Measurements from ENCODE around the gene SMAD3.
A peak's percentile ranks its signal among the peaks of the same experiment; 100 is the strongest.

SMAD3 gene

DNA sequence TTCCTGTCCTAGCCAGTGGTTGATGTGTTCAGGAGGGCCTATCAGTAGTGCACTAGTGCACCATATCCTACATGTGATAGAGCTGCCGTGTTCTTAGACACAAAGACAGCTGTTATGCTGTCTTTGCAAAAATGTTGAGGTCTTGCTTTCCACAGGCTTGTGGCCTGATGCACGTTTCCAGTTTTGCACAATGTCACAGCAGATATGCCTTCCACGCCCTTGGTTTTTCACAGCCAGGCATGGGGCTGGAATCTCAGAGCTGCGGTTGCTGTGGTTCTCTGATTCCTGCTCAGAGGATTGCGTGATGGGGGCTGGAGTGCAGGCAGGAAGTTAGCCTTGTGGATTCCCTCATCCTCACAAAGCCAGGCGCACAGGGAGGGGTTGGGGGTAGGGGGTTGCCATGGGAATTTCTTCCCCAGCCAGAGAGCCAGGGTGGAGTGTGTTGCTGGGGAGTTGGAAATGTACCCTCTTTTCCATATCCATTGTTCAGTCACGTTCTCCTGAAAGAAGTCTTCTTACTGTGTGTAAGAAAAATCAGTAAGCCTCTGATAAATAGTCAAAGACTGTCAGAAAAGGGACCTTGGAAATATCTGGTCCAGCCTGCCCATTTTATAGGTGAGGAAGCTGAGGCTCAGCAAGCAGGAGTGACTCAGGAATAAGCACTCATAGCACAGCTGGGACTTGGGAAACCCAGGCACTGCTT, 79.4 kb downstream of the SMAD3 start:
- Histone ChIP-seq H3K9ac (ENCODE audit: low read depth, low read length) (peak overlapping the region; percentile 13; the same call in 1 of the 2 replicates), H3K27ac (ENCODE audit: low read depth, low read length) (peak overlapping the region; percentile 61), H3K9me3 (ENCODE audit: insufficient read depth, low read depth, low read length) (no peaks in the 10 kb centered on the region), H3K36me3 (ENCODE audit: insufficient read depth, low read length) (no peaks in the 10 kb centered on the region), H3K4me3 (ENCODE audit: low read length) (no peak overlapping the region), H3K27me3 (ENCODE audit: insufficient read depth, low read length) (no peaks in the 10 kb centered on the region; the same call in 1 of the 2 replicates), H3K4me1 (ENCODE audit: insufficient read depth, low read length) (peaks cover 77% of the 10 kb centered on the region)
- WGBS = 36% methylated on average over 6 of the region's 7 CpGs

GRCh38 chr15:67145312-67145610, 79.9 kb downstream of the SMAD3 start:
- Histone ChIP-seq H3K4me1 (ENCODE audit: insufficient read depth, low read length) (peaks cover 82% of the 10 kb centered on the region), H3K9ac (ENCODE audit: low read depth, low read length) (no peak overlapping the region), H3K36me3 (ENCODE audit: insufficient read depth, low read length) (no peaks in the 10 kb centered on the region), H3K27me3 (ENCODE audit: insufficient read depth, low read length) (no peaks in the 10 kb centered on the region; the same call in 1 of the 2 replicates), H3K4me3 (ENCODE audit: low read length) (no peak overlapping the region), H3K9me3 (ENCODE audit: insufficient read depth, low read depth, low read length) (no peaks in the 10 kb centered on the region), H3K27ac (ENCODE audit: low read depth, low read length) (peak overlapping the region; percentile 61)
- WGBS = 84% methylated on average over 3 of the region's 4 CpGs

DNA sequence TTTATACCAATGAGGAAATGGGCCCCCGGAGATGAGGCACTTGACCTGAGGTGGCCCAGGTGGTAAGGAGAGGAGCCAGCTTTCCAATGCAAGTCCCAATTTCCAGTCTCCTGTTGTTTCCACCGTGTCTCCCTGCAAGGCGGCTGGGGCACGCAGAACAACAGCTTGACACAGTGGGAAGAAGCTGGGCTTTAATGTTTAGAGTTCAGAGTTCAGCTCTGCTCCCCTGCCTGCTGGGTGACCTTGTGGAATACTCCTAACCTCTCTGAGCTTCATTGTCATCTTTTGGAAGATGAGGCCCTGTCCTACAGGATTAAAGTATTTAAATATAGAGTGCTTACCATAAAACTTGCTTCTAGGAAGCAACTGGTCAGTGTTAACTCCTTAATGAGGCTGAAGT, 80.3 kb downstream of the SMAD3 start:
- WGBS = 48% methylated on average over 4 of the region's 4 CpGs
- H3K9me3 ChIP-seq (ENCODE audit: insufficient read depth, low read depth, low read length) = no peaks in the 10 kb centered on the region
- peak overlapping the region; percentile 0; the same call in 1 of the 2 replicates for H3K27ac ChIP-seq (ENCODE audit: low read depth, low read length)
- H3K4me1 ChIP-seq (ENCODE audit: insufficient read depth, low read length) = peaks cover 85% of the 10 kb centered on the region
- H3K27me3 ChIP-seq (ENCODE audit: insufficient read depth, low read length) = no peaks in the 10 kb centered on the region; the same call in 1 of the 2 replicates
- no peak overlapping the region for H3K9ac ChIP-seq (ENCODE audit: low read depth, low read length)
- no peak overlapping the region for H3K4me3 ChIP-seq (ENCODE audit: low read length)
- H3K36me3 ChIP-seq (ENCODE audit: insufficient read depth, low read length) = no peaks in the 10 kb centered on the region

- Histone ChIP-seq H3K9me3 (ENCODE audit: insufficient read depth, low read depth, low read length) (no peaks in the 10 kb centered on the region), H3K27ac (ENCODE audit: low read depth, low read length) (peak overlapping the region; percentile 29), H3K36me3 (ENCODE audit: insufficient read depth, low read length) (no peaks in the 10 kb centered on the region), H3K27me3 (ENCODE audit: insufficient read depth, low read length) (no peaks in the 10 kb centered on the region; the same call in 1 of the 2 replicates), H3K4me3 (ENCODE audit: low read length) (no peak overlapping the region), H3K4me1 (ENCODE audit: insufficient read depth, low read length) (peaks cover 86% of the 10 kb centered on the region), H3K9ac (ENCODE audit: low read depth, low read length) (no peak overlapping the region)
- 54% methylated on average over 5 of the region's 6 CpGs for WGBS
These were observed 80.8 kb downstream of the SMAD3 start for GRCh38 chr15:67146234-67146633.

- H3K9ac ChIP-seq (ENCODE audit: low read depth, low read length) = no peak overlapping the region
- no peaks in the 10 kb centered on the region for H3K36me3 ChIP-seq (ENCODE audit: insufficient read depth, low read length)
- H3K27ac ChIP-seq (ENCODE audit: low read depth, low read length) = peak overlapping the region; percentile 29
- peaks cover 83% of the 10 kb centered on the region for H3K4me1 ChIP-seq (ENCODE audit: insufficient read depth, low read length)
- no peaks in the 10 kb centered on the region; the same call in 1 of the 2 replicates for H3K27me3 ChIP-seq (ENCODE audit: insufficient read depth, low read length)
- H3K4me3 ChIP-seq (ENCODE audit: low read length) = no peak overlapping the region
- H3K9me3 ChIP-seq (ENCODE audit: insufficient read depth, low read depth, low read length) = no peaks in the 10 kb centered on the region
- 32% methylated on average over 9 of the region's 10 CpGs for WGBS
These were observed 81.5 kb downstream of the SMAD3 start for GRCh38 chr15:67146875-67147381.

DNA sequence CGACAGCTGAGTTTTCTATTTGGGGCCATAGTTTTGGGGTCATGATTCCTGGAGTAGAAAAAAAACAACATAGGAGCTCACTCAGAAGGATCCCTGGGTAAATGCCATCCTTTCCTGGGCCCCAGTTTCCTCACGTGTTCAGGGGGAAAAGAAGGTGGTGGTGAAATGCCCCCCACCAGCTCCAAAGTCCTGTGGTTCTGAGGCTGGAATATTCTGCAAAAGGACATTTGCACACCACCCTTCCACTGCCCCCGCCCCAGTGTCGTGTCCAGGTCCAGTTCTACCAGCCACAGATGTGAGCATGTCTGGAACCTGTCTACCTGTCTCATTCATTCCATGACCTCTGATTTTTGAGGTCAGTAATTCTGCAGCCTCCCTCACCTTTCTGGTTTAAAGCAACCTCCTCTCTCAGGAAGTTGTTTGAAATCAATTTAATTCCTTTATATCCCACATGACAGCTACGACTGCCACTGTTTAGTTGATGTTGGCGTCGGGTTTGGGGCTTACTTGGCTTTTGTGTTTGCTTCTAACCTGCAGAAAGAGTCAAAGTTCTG, 82.1 kb downstream of the SMAD3 start:
- no peaks in the 10 kb centered on the region; the same call in 1 of the 2 replicates for H3K27me3 ChIP-seq (ENCODE audit: insufficient read depth, low read length)
- no peak overlapping the region for H3K4me3 ChIP-seq (ENCODE audit: low read length)
- WGBS = 82% methylated on average over 7 of the region's 7 CpGs
- peak overlapping the region; percentile 29; the same call in 1 of the 2 replicates for H3K27ac ChIP-seq (ENCODE audit: low read depth, low read length)
- peaks cover 83% of the 10 kb centered on the region for H3K4me1 ChIP-seq (ENCODE audit: insufficient read depth, low read length)
- no peaks in the 10 kb centered on the region for H3K9me3 ChIP-seq (ENCODE audit: insufficient read depth, low read depth, low read length)
- no peaks in the 10 kb centered on the region for H3K36me3 ChIP-seq (ENCODE audit: insufficient read depth, low read length)
- no peak overlapping the region for H3K9ac ChIP-seq (ENCODE audit: low read depth, low read length)

DNA sequence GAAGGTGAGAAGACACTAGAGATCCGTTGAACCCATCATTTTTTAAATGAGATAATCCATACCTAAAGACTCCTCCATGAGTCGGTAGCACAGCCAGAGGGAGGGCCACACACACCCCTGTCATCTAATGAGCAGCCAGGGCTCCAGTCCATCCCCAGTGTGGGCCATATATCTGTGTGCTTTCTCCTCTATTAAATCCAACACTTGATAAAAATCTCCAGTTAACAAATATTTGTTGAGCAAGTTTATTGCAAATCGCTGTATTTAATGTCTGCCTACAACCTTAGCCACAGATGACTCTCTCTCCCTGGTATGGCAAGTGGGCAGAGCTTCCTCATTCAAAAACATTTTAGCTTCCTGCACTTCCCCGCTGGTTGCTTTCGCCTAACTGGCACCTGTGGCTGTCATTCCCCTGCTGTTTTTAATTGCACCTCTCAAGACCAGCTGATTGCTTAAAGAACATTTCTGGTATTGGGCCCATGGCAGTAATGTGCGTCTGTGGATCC, 82.8 kb downstream of the SMAD3 start:
- Histone ChIP-seq H3K4me3 (ENCODE audit: low read length) (no peak overlapping the region), H3K4me1 (ENCODE audit: insufficient read depth, low read length) (peaks cover 83% of the 10 kb centered on the region), H3K36me3 (ENCODE audit: insufficient read depth, low read length) (no peaks in the 10 kb centered on the region), H3K9ac (ENCODE audit: low read depth, low read length) (0 out of 2 replicates have a peak overlapping the region, but pooled peaks have one; percentile 13), H3K9me3 (ENCODE audit: insufficient read depth, low read depth, low read length) (no peaks in the 10 kb centered on the region), H3K27me3 (ENCODE audit: insufficient read depth, low read length) (no peaks in the 10 kb centered on the region; the same call in 1 of the 2 replicates), H3K27ac (ENCODE audit: low read depth, low read length) (peak overlapping the region; percentile 87; the same call in 1 of the 2 replicates)
- WGBS = 75% methylated on average over 6 of the region's 6 CpGs

DNA sequence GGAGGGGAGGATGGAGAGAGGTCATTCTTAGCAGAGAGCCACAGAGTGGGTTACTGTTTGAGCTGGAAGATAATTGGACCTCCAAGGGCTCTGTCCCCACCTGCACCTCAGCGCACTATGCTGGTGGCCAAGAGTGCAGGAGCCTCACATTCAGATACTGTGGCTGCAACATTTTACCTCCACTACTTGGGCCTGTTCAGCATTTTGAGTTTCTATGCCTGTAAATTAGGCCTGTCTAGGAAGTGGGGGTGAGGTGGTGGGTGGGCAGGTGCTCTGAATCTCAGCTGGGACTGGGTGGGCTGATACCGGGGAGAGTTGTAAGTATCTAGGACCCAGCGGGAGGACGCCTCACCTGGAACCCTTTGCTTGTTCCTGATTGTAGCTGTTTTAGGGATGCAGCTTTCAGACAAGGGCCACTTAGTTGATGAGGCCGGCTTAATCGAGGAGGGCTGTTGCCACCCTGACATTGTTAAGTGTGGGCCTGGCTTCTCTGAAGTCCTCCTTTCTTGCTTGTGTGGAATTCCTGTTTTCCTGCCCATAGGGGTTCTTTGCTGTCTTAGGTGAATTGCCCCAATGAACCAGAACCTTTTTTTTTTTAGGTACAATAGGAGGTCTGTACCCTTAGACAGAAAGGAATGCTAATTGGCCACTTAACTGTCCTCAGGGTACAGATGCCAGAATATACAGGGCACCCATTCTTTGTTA, 83.8 kb downstream of the SMAD3 start:
- H3K9me3 ChIP-seq (ENCODE audit: insufficient read depth, low read depth, low read length) = no peaks in the 10 kb centered on the region
- H3K27me3 ChIP-seq (ENCODE audit: insufficient read depth, low read length) = no peaks in the 10 kb centered on the region; the same call in 1 of the 2 replicates
- H3K36me3 ChIP-seq (ENCODE audit: insufficient read depth, low read length) = no peaks in the 10 kb centered on the region
- peak overlapping the region; percentile 87 for H3K27ac ChIP-seq (ENCODE audit: low read depth, low read length)
- peak overlapping the region; percentile 13; the same call in 1 of the 2 replicates for H3K9ac ChIP-seq (ENCODE audit: low read depth, low read length)
- H3K4me1 ChIP-seq (ENCODE audit: insufficient read depth, low read length) = peaks cover 79% of the 10 kb centered on the region
- 45% methylated on average over 6 of the region's 6 CpGs for WGBS
- 0 out of 2 replicates have a peak overlapping the region, but pooled peaks have one; percentile 33 for H3K4me3 ChIP-seq (ENCODE audit: low read length)

DNA sequence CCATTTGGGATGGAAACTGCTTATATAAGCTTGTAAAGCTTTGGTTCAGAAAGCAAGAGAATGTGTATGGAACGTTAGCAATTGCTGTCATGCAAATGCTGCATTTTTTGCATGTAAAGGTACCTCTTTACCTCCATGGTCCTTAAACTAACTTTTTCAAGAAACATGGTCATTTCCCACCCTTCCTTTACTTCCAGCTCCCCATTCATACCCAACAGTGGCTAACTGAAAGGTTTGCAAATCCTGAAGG, 84.3 kb downstream of the SMAD3 start:
- peak overlapping the region; percentile 33 for H3K4me3 ChIP-seq (ENCODE audit: low read length)
- H3K4me1 ChIP-seq (ENCODE audit: insufficient read depth, low read length) = peaks cover 74% of the 10 kb centered on the region
- peak overlapping the region; percentile 87 for H3K27ac ChIP-seq (ENCODE audit: low read depth, low read length)
- no peaks in the 10 kb centered on the region for H3K36me3 ChIP-seq (ENCODE audit: insufficient read depth, low read length)
- no peaks in the 10 kb centered on the region for H3K9me3 ChIP-seq (ENCODE audit: insufficient read depth, low read depth, low read length)
- 11% methylated on average over 1 of the region's 1 CpG for WGBS
- no peaks in the 10 kb centered on the region; the same call in 1 of the 2 replicates for H3K27me3 ChIP-seq (ENCODE audit: insufficient read depth, low read length)
- H3K9ac ChIP-seq (ENCODE audit: low read depth, low read length) = peak overlapping the region; percentile 50; the same call in 1 of the 2 replicates

DNA sequence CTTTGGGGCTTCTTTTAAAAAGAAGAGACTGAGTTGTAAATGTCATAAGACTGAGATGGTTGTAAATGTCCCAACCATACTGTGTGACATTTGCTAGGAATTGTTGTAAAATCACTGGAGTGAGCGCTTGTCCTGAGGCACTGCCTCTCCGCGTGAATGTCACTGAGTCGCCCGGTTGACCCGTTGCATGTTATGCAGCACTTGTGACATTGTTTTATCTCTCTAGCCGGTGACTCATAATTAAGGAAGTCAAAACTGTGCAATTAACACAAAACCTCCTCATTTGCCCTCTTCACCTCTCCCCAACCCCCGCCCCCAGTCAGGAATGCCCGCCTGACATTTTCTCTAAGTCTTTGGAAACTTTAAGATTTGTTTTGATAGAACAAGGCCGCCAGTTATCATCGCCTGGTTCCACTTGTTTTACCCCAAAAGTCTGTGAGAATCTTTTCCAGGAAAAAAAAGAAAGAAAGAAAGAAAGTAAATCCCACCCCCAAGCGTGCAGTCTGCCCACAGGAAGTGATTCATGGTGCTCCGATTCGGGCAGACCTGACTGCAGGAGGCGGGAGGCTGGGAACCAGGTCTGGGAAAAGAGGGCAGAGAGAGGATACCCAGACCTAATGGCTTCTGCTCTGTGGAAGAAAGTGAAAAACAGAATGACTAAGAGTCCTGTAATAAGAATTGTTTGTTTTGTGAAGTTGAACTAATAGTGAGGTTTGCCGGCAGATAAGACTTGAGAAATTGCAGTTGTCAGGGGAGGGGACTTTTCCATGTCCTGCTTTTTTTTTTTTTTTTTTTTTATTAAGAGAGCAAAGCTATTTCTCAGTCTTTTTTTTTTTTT, 84.8 kb downstream of the SMAD3 start:
- peak overlapping the region; percentile 33 for H3K4me3 ChIP-seq (ENCODE audit: low read length)
- H3K4me1 ChIP-seq (ENCODE audit: insufficient read depth, low read length) = peaks cover 69% of the 10 kb centered on the region
- no peaks in the 10 kb centered on the region; the same call in 1 of the 2 replicates for H3K27me3 ChIP-seq (ENCODE audit: insufficient read depth, low read length)
- no peaks in the 10 kb centered on the region for H3K36me3 ChIP-seq (ENCODE audit: insufficient read depth, low read length)
- 9% methylated on average over 16 of the region's 16 CpGs for WGBS
- H3K9ac ChIP-seq (ENCODE audit: low read depth, low read length) = peak overlapping the region; percentile 50; the same call in 1 of the 2 replicates
- H3K27ac ChIP-seq (ENCODE audit: low read depth, low read length) = peak overlapping the region; percentile 87
- H3K9me3 ChIP-seq (ENCODE audit: insufficient read depth, low read depth, low read length) = no peaks in the 10 kb centered on the region

All from HUES64 (cell line).